GM23248 (cell line): Measurements from ENCODE around the gene IGF1R. TPM values are rescaled to one million over a fixed set of nuclear protein-coding genes. Genes with fewer than 3 reads are reported as not detected.

Experiments used
- DNase-seq: peaks from one replicate; pipeline ENCODE4 v3.0.0-alpha.2; 2015
- H2AFZ ChIP-seq: fragments of 200-600 bp; sonication (generic); 2 replicates; pipeline ENCODE4 v1.6.1; 2016; ENCODE audit warnings: antibody characterized with exemption
- H3F3A ChIP-seq: fragments of 200-600 bp; sonication (generic); 2 replicates; pipeline ENCODE4 v1.6.1; 2016; ENCODE audit warnings: mild to moderate bottlenecking, antibody characterized with exemption, mixed run types; ENCODE audit not compliant: insufficient read depth
- H3K27ac ChIP-seq: fragments of 200-600 bp; sonication (generic); 2 replicates; pipeline ENCODE4 v1.5.1; 2016; ENCODE audit warnings: mild to moderate bottlenecking
- H3K27me3 ChIP-seq: fragments of 200-600 bp; sonication (generic); replicated peaks from 2 replicates; pipeline ENCODE4 v1.6.1; 2016; ENCODE audit warnings: mild to moderate bottlenecking; ENCODE audit not compliant: insufficient read depth
- H3K36me3 ChIP-seq: fragments of 200-600 bp; sonication (generic); 2 replicates; pipeline ENCODE4 v1.6.1; 2016; ENCODE audit warnings: low read depth, mild to moderate bottlenecking
- H3K4me1 ChIP-seq: fragments of 200-600 bp; sonication (generic); 2 replicates; pipeline ENCODE4 v1.6.1; 2016; ENCODE audit warnings: mild to moderate bottlenecking; ENCODE audit not compliant: insufficient read depth
- H3K4me2 ChIP-seq: fragments of 200-600 bp; sonication (generic); one replicate; pipeline ENCODE4 v1.6.1; 2016; ENCODE audit warnings: mild to moderate bottlenecking; ENCODE audit not compliant: unreplicated experiment
- H3K4me3 ChIP-seq: fragments of 200-600 bp; sonication (generic); 2 replicates; pipeline ENCODE4 v1.5.1; 2016; ENCODE audit warnings: mild to moderate bottlenecking
- H3K79me2 ChIP-seq: fragments of 200-600 bp; sonication (generic); 2 replicates; pipeline ENCODE4 v1.6.1; 2016; ENCODE audit warnings: mild to moderate bottlenecking; ENCODE audit not compliant: insufficient read depth
- H3K9ac ChIP-seq: fragments of 200-600 bp; sonication (generic); 2 replicates; pipeline ENCODE4 v1.6.1; 2016; ENCODE audit warnings: mild to moderate bottlenecking
- H3K9me2 ChIP-seq: fragments of 200-600 bp; sonication (generic); 2 replicates; pipeline ENCODE4 v1.6.1; 2016; ENCODE audit warnings: mixed run types, mild to moderate bottlenecking, moderate library complexity; ENCODE audit not compliant: insufficient read depth
- H3K9me3 ChIP-seq: fragments of 200-600 bp; sonication (generic); one replicate; pipeline ENCODE4 v1.6.1; 2017; ENCODE audit warnings: low read depth
- H4K20me1 ChIP-seq: fragments of 200-600 bp; sonication (generic); 2 replicates; pipeline ENCODE4 v1.6.0; 2016; ENCODE audit not compliant: insufficient read depth
- EZH2 ChIP-seq: fragments of 200-600 bp; sonication (generic); IDR thresholded peaks from 2 replicates; pipeline ENCODE4 v1.6.1; 2018; ENCODE audit warnings: antibody characterized with exemption, mild to moderate bottlenecking; ENCODE audit not compliant: insufficient read depth, poor library complexity, severe bottlenecking
- EZH2phosphoT487 ChIP-seq: fragments of 200-600 bp; sonication (generic); IDR thresholded peaks from 2 replicates; pipeline ENCODE4 v1.6.1; 2018; ENCODE audit warnings: antibody characterized with exemption, moderate library complexity, mild to moderate bottlenecking, low read depth; ENCODE audit not compliant: insufficient read depth
- WGBS, 2 experiments: methylation state at CpG; one replicate each; pipeline ENCODE4 v1.1.6; 2015 to 2017; ENCODE audit warnings: low lambda C conversion rate in 2 of 2, low coverage in 1 of 2; ENCODE audit errors: missing lambda C conversion rate in 2 of 2; 5-methylcytosine and 5-hydroxymethylcytosine counted together
- in situ Hi-C: fragments of 300-500 bp; cut with MboI; formaldehyde crosslinking; loops from 2 replicates; pipeline ENCODE4 v1.15.0; 2020
- polyA plus RNA-seq: library from polyadenylated mRNA; unstranded; fragments of >200 nt; fragmentation: Nextera tagmentation; extraction: Ambion mirVana; gene quantifications from 2 replicates; pipeline ENCODE4 v1.2.1, GENCODE V29; 2016
- total RNA-seq: library from RNA; depleted of rRNA; stranded (reverse); fragments of >200 nt; shearing (Covaris generic); gene quantifications from 2 replicates; pipeline ENCODE4 v1.2.3, GENCODE V29; 2014

Gene IGF1R
- total and polyA plus RNA-seq, 2 experiments from 2014 or later, result 22.0 to 48.6 TPM

- in situ Hi-C loops, result no loop called here
- WGBS, 2 experiments, result 84 to 92% methylated on average over 9 to 10 of the region's 10 CpGs
- no peaks in the 10 kb centered on the region for H4K20me1 ChIP-seq
- no peak overlapping the region for H3K4me2 ChIP-seq
- no peak overlapping the region for H3K4me3 ChIP-seq
- H2AFZ ChIP-seq, result no peak overlapping the region
- no peak for TF ChIP-seq EZH2phosphoT487
- no peak for TF ChIP-seq EZH2
- no peak for DNase-seq
- H3K36me3 ChIP-seq, result peaks cover 42% of the 10 kb centered on the region
- 0 out of 2 replicates have a peak, but pooled peaks cover 4% of the 10 kb centered on the region for H3K4me1 ChIP-seq
- H3F3A ChIP-seq, result 0 out of 2 replicates have a peak, but pooled peaks cover 4% of the 10 kb centered on the region
- no peak overlapping the region for H3K9ac ChIP-seq
- no peaks in the 10 kb centered on the region for H3K9me2 ChIP-seq
- H3K79me2 ChIP-seq, result peaks cover 19% of the 10 kb centered on the region
- no peaks in the 10 kb centered on the region for H3K9me3 ChIP-seq
- H3K27ac ChIP-seq, result no peak overlapping the region
- no peaks in the 10 kb centered on the region for H3K27me3 ChIP-seq
Measured at GRCh38 chr15:98923579-98923978, 275.2 kb downstream of the IGF1R start.

- Histone ChIP-seq H3K9me3 (no peaks in the 10 kb centered on the region), H3F3A (0 out of 2 replicates have a peak, but pooled peaks cover 4% of the 10 kb centered on the region), H3K9me2 (no peaks in the 10 kb centered on the region), H2AFZ (no peak overlapping the region), H3K9ac (no peak overlapping the region), H3K4me1 (0 out of 2 replicates have a peak, but pooled peaks cover 4% of the 10 kb centered on the region), H3K36me3 (peaks cover 46% of the 10 kb centered on the region), H4K20me1 (no peaks in the 10 kb centered on the region), H3K4me2 (no peak overlapping the region), H3K27ac (no peak overlapping the region), H3K79me2 (peaks cover 11% of the 10 kb centered on the region), H3K27me3 (no peaks in the 10 kb centered on the region), H3K4me3 (no peak overlapping the region)
- in situ Hi-C loops, result no loop called here
- no peak for DNase-seq
- WGBS, 2 experiments, result 90 to 92% methylated on average over 11 of the region's 11 CpGs
- TF ChIP-seq EZH2phosphoT487 (no peak), EZH2 (no peak)
Measured at GRCh38 chr15:98924401-98925049, 276.2 kb downstream of the IGF1R start.

GRCh38 chr15:98926236-98926635 lies 277.9 kb downstream of the IGF1R start:
- no peaks in the 10 kb centered on the region for H3K4me1 ChIP-seq
- no peaks in the 10 kb centered on the region for H4K20me1 ChIP-seq
- H3K9me3 ChIP-seq, result no peaks in the 10 kb centered on the region
- H3K36me3 ChIP-seq, result peaks cover 60% of the 10 kb centered on the region
- H3K9ac ChIP-seq, result no peak overlapping the region
- in situ Hi-C loops, result no loop called here
- H3K4me3 ChIP-seq, result no peak overlapping the region
- TF ChIP-seq EZH2phosphoT487 (no peak), EZH2 (no peak)
- DNase-seq, result no peak
- no peak overlapping the region for H3K4me2 ChIP-seq
- H3K79me2 ChIP-seq, result no peaks in the 10 kb centered on the region
- H3K9me2 ChIP-seq, result no peaks in the 10 kb centered on the region
- no peak overlapping the region for H3K27ac ChIP-seq
- 100% methylated on average over 1 of the region's 1 CpG for WGBS, 2 experiments
- H2AFZ ChIP-seq, result no peak overlapping the region
- H3F3A ChIP-seq, result no peaks in the 10 kb centered on the region
- H3K27me3 ChIP-seq, result no peaks in the 10 kb centered on the region

GRCh38 chr15:98927022-98927421 lies 278.7 kb downstream of the IGF1R start:
- no peaks in the 10 kb centered on the region for H3K9me2 ChIP-seq
- WGBS, 2 experiments, result 69 to 87% methylated on average over 3 of the region's 3 CpGs
- DNase-seq, result no peak
- TF ChIP-seq EZH2 (no peak), EZH2phosphoT487 (no peak)
- H3K9ac ChIP-seq, result no peak overlapping the region
- H3K36me3 ChIP-seq, result peaks cover 62% of the 10 kb centered on the region
- no peak overlapping the region for H3K4me2 ChIP-seq
- no peaks in the 10 kb centered on the region for H3K79me2 ChIP-seq
- H3F3A ChIP-seq, result no peaks in the 10 kb centered on the region
- H3K27ac ChIP-seq, result no peak overlapping the region
- no peak overlapping the region for H3K4me3 ChIP-seq
- no peaks in the 10 kb centered on the region for H3K27me3 ChIP-seq
- H4K20me1 ChIP-seq, result no peaks in the 10 kb centered on the region
- H2AFZ ChIP-seq, result no peak overlapping the region
- no peaks in the 10 kb centered on the region for H3K9me3 ChIP-seq
- H3K4me1 ChIP-seq, result no peaks in the 10 kb centered on the region
- in situ Hi-C loops, result no loop called here

- Histone ChIP-seq H3K27me3 (no peaks in the 10 kb centered on the region), H3K4me1 (no peaks in the 10 kb centered on the region), H4K20me1 (no peaks in the 10 kb centered on the region), H3K36me3 (peaks cover 59% of the 10 kb centered on the region), H3K27ac (no peak overlapping the region), H3K4me2 (no peak overlapping the region), H3F3A (no peaks in the 10 kb centered on the region), H3K9me3 (no peaks in the 10 kb centered on the region), H3K9ac (no peak overlapping the region), H2AFZ (no peak overlapping the region), H3K79me2 (no peaks in the 10 kb centered on the region), H3K9me2 (no peaks in the 10 kb centered on the region), H3K4me3 (no peak overlapping the region)
- in situ Hi-C loops, result no loop called here
- WGBS, 2 experiments, result 82 to 86% methylated on average over 2 of the region's 2 CpGs
- no peak for DNase-seq
- TF ChIP-seq EZH2phosphoT487, result no peak
Measured at GRCh38 chr15:98927996-98928395, 279.7 kb downstream of the IGF1R start.
